Measurements from ENCODE around the gene ZNF493.
A peak's percentile ranks its signal among the peaks of the same experiment; 100 is the strongest.

Gene ZNF493

DNA sequence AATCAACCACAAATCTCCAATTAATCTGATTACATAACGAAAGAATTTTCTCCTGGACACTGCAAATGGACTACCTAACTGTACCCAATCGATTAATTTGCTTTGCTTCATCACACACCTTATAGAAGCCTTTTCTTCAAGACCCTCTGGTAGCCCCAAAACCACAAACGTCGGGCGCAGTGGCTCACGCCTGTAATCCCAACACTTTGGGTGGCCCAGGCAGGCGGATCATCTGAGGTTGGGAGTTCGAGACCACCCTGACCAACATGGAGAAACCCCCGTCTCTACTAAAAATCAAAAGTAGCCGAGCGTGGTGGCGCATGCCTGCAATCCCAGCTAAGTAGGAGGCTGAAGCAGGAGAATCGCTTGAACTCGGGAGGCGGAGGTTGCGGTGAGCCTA is 65.6 kb downstream of the ZNF493 start:
- no peak for DNase-seq (ENCODE audit: low read depth in 2 of 3, low spot score in 1 of 3)

DNA sequence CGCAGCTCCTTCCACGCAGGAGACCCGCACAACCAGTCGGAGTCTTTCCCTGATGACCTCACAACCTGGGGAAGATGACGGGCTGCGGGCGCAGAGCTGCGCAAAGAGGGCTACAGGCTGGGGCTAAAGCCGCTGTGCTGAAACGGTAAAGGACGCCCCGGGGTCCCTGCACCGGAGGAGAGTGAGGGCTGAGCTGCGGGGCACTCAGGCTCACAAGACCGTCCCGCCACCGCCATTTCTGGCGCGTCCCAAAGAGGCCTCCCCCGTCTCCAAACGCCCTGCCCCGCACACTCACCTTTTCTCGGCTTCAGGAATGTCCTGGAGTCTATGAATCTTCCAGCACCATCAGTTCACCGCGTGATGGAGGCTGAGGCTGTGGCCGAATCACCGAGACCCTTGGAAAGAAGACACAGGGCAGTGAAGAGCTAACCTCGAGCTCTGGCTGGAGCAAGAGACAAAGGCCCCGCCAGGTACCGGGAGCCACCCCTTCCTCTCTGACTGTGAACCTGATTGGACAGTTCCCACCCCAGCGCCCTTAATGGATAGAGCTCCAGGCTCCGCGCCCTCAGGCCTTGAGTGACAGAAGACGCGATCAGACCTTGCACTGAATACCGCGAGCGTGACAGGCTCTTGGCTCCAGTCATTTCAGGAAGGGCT is 66.6 kb downstream of the ZNF493 start:
- peak in 2 of 3 donors; percentile 16 to 41 for DNase-seq (ENCODE audit: low read depth in 2 of 3, low spot score in 1 of 3)

DNA sequence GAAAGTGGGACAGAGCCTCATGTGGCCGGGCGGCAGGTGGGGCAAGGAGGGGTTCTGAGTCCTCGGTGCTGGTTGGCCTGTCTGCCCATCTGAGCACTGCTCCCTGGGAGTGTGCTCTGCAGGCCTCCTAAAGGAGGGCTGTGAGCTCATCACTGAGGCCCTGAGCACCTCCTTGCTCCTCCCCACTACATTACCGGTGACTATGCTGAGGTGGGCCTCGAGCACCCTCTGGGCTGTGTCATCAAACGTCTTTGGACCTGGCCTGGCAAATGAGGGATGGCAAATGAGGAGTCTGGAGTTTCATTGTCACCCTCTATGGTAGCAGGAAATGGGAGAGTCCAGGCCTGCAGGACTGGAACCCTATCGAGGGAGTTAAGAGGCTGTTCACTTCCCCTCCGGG is 69.7 kb downstream of the ZNF493 start:
- DNase-seq (ENCODE audit: low read depth in 2 of 3, low spot score in 1 of 3) = no peak

DNA sequence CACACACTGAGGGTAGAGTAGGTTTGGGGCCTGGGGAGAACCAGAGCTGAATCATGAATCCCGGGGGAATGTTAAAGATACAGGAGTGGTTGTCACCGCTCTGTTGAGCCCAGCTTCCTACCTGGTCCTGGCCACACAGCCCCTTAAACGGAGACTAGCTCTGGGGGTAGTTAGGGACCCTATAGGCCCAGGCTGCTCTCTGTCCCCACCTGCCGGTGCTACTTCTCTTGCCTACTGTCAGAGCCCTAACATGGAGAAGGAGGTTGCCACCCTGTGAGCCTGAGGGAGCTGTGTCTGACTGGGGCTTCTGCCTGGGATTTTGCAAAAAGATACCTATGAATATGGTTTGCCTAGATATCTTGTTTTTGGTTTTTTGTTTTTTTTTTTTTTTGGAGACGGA is 71.9 kb downstream of the ZNF493 start:
- no peak for DNase-seq (ENCODE audit: low read depth in 2 of 3, low spot score in 1 of 3)

DNA sequence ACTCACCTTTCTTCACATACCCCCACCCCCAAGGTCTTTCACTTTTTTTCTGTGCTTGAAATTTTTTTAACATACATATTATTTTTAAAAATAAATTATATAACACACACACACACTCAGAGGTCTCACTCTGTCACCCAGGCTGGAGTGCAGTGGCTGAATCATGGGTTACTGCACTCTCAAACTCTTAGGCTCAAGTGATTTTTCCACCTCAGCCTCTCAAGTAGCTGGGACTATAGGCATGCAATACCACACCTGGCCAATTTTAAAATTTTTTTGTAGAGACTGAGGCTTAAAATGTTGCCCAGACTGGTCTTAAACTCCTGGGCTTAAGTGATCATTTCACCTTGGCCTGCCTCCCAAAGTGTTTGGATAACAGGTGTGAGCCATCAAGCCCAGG is 75.6 kb downstream of the ZNF493 start:
- DNase-seq (ENCODE audit: low read depth in 2 of 3, low spot score in 1 of 3) = no peak

DNA sequence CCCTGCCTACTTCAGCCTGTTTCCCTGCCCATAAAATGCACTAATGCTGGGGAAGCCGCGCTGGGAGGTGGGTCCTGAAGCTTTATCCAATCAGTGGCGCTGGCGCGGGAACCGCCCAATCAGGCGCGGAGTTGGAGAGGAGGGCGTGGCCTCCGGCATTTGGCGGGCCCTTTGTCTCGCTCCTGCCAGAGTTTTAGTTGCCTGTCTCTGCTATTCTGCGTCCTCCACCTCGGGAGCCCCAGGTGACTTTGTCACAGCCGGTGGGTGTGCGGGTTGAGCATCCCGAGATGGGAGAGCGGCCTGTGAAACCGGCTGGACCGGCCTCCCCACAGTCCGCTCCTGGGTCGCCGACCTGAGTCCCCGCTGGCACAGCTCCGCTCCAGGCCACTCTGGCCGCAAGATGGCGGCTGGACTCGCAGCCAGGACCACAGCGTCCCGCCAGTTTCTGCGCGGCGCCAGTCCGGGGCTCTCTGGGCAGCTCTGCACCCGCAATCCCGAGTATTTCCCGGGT is 77.8 kb downstream of the ZNF493 start:
- peak; percentile 65 to 86 (median 71) for DNase-seq (ENCODE audit: low read depth in 2 of 3, low spot score in 1 of 3)
